Mesothelial cell of epicardium (in vitro differentiated cells): ENCODE data around the gene GSTA5. TPM values are rescaled to one million over a fixed set of nuclear protein-coding genes. Genes with fewer than 3 reads are reported as not detected.
"Not testable (repeated sequence)": the region's sequence is repeated elsewhere in the genome, so short reads cannot be mapped to it uniquely, and the experiment has no call there.

Experiments used
- DNase-seq, 2 experiments: peaks; one replicate each; pipeline ENCODE4 v3.0.0; 2021; ENCODE audit warnings: low spot score in 2 of 2; ENCODE audit not compliant: unreplicated experiment in 2 of 2
- H3K27ac Mint-ChIP-seq: 2 replicates; pipeline ENCODE4 v1.8.0; 2021; ENCODE audit warnings: mixed read lengths
- H3K27me3 Mint-ChIP-seq: 2 replicates; pipeline ENCODE4 v1.8.0; 2021; ENCODE audit warnings: low read depth, mixed read lengths
- H3K36me3 Mint-ChIP-seq: 2 replicates; pipeline ENCODE4 v1.8.0; 2021; ENCODE audit warnings: mixed read lengths
- H3K4me1 Mint-ChIP-seq: 2 replicates; pipeline ENCODE4 v1.8.0; 2021; ENCODE audit warnings: mixed read lengths
- H3K4me3 Mint-ChIP-seq: 2 replicates; pipeline ENCODE4 v1.8.0; 2021; ENCODE audit warnings: mild to moderate bottlenecking, moderate library complexity, mixed read lengths
- H3K9me3 Mint-ChIP-seq: 2 replicates; pipeline ENCODE4 v1.8.0; 2021; ENCODE audit warnings: mixed read lengths
- total RNA-seq: library from RNA; stranded (reverse); gene quantifications from 3 replicates; pipeline ENCODE4 v1.2.1, GENCODE V29; 2021
- TF ChIP-seq, protein P1 (sequence below): fragments of 200-600 bp; sonication (generic); IDR thresholded peaks from one replicate; pipeline ENCODE4 v1.5.0; 2021; ENCODE audit warnings: antibody characterized with exemption; ENCODE audit not compliant: unreplicated experiment

The GSTA5 gene
- total RNA-seq, 1 donor from 2014 or later = not detected

DNA sequence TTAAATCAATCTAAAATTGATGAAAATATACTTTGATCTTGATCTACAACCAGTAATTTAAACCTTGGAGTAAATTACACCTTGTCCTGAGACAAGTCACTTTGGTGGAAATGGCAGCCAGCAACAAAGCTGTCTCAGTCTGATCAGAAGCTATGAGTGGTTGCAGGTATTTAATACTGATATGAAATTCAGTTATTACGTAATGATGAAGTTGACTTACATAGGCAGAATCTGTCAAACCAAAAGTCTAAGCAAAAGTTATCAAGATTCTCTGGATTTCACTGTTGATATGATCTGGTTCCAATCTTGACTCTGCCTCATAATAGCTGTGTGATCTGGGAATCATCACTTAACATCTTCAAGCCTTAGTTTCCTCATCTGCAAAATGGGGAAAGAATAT is 27.6 kb upstream of the GSTA5 start:
- no peaks in the 10 kb centered on the region for H3K36me3 Mint-ChIP-seq
- H3K4me3 Mint-ChIP-seq = no peak overlapping the region
- TF ChIP-seq, protein P1, sequence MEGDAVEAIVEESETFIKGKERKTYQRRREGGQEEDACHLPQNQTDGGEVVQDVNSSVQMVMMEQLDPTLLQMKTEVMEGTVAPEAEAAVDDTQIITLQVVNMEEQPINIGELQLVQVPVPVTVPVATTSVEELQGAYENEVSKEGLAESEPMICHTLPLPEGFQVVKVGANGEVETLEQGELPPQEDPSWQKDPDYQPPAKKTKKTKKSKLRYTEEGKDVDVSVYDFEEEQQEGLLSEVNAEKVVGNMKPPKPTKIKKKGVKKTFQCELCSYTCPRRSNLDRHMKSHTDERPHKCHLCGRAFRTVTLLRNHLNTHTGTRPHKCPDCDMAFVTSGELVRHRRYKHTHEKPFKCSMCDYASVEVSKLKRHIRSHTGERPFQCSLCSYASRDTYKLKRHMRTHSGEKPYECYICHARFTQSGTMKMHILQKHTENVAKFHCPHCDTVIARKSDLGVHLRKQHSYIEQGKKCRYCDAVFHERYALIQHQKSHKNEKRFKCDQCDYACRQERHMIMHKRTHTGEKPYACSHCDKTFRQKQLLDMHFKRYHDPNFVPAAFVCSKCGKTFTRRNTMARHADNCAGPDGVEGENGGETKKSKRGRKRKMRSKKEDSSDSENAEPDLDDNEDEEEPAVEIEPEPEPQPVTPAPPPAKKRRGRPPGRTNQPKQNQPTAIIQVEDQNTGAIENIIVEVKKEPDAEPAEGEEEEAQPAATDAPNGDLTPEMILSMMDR = no peak
- DNase-seq = no peak
- H3K9me3 Mint-ChIP-seq = peaks cover 7% of the 10 kb centered on the region
- H3K4me1 Mint-ChIP-seq = peaks cover 7% of the 10 kb centered on the region
- H3K27me3 Mint-ChIP-seq = peaks cover 6% of the 10 kb centered on the region
- H3K27ac Mint-ChIP-seq = no peak overlapping the region

- not testable (repeated sequence) for H3K4me1 Mint-ChIP-seq, H3K9me3 Mint-ChIP-seq, DNase-seq, H3K4me3 Mint-ChIP-seq, H3K36me3 Mint-ChIP-seq, H3K27ac Mint-ChIP-seq, H3K27me3 Mint-ChIP-seq
Observed at GRCh38 chr6:52861151-52861550, 20.5 kb upstream of the GSTA5 start.

GRCh38 chr6:52858416-52858815 is 17.8 kb upstream of the GSTA5 start:
- H3K27ac Mint-ChIP-seq = no peak overlapping the region
- H3K4me3 Mint-ChIP-seq = no peak overlapping the region
- DNase-seq = no peak
- H3K36me3 Mint-ChIP-seq = no peaks in the 10 kb centered on the region
- TF ChIP-seq, protein P1 = no peak
- no peaks in the 10 kb centered on the region for H3K4me1 Mint-ChIP-seq
- H3K9me3 Mint-ChIP-seq = no peaks in the 10 kb centered on the region
- peaks cover 10% of the 10 kb centered on the region for H3K27me3 Mint-ChIP-seq

DNA sequence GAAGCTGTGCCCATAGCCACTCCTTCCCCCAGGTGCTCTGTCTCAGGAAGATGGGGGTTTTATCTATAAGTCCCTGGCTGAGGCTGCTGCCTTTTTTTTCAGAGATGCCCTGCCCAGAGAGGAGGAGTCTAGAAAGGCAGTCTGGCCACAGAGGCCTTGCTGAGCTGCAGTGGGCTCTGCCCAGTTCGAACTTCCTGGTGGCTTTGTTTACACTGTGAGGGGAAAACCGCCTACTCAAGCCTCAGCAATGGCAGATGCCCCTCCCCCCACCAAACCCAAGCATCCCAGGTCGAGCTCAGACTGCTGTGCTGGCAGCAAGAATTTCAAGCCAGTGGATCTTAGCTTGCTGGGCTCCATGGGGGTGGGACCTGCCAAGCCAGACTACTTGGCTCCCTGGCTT is 15.5 kb upstream of the GSTA5 start:
- not testable (repeated sequence) for H3K4me3 Mint-ChIP-seq, H3K27ac Mint-ChIP-seq, H3K36me3 Mint-ChIP-seq, H3K4me1 Mint-ChIP-seq, DNase-seq
- Mint-ChIP-seq H3K27me3 (peaks cover 17% of the 10 kb centered on the region), H3K9me3 (peaks cover 13% of the 10 kb centered on the region)

DNA sequence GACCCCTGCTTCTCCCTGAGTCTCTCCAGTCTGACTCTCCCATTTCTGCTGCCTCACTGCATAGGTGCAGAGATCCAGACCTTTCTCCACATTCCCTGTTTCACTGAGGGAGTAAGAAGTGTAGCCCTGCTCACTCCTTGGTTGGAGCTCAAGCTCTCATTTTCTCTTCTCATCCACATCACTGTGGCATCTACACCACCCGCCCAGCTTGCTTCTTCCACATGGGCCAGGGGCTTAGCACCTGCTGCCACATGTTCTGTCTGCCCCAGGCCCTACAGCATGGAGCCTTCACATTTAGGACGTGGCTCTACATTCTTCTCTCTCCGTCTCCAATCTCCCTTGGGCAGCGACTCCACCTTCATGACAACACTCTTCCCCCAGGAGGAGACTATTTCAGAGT is 8.5 kb upstream of the GSTA5 start:
- Mint-ChIP-seq H3K9me3 (peaks cover 30% of the 10 kb centered on the region), H3K36me3 (no peaks in the 10 kb centered on the region), H3K27me3 (peaks cover 26% of the 10 kb centered on the region), H3K4me3 (no peak overlapping the region), H3K27ac (no peak overlapping the region), H3K4me1 (no peaks in the 10 kb centered on the region)
- TF ChIP-seq, protein P1 = no peak
- DNase-seq = no peak

- peaks cover 10% of the 10 kb centered on the region for H3K27me3 Mint-ChIP-seq
- TF ChIP-seq, protein P1 = no peak
- H3K9me3 Mint-ChIP-seq = peaks cover 18% of the 10 kb centered on the region
- DNase-seq = no peak
- no peak overlapping the region for H3K4me3 Mint-ChIP-seq
- no peaks in the 10 kb centered on the region for H3K4me1 Mint-ChIP-seq
- H3K27ac Mint-ChIP-seq = no peak overlapping the region
- no peaks in the 10 kb centered on the region for H3K36me3 Mint-ChIP-seq
Observed at GRCh38 chr6:52846002-52846401, 5.4 kb upstream of the GSTA5 start.

DNA sequence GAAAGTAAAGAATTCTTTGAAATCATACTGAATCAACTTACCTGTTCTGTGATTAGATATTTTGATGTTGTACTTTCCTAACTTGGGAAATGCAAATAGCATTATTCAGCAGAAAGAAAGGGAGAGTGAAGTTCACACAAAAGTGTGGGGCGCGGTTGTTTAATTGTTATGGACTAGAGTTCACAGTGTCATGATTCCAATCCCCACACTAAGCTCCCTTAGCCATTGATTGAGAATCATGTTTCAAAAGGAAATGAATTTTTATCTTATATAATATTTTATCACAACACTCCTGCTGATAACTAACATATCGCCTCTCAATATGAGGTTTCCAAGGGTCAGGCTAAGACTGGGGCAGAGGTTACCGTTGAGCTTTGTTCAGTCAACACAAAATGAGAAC is 3.0 kb upstream of the GSTA5 start:
- Mint-ChIP-seq H3K36me3 (no peaks in the 10 kb centered on the region), H3K9me3 (peaks cover 7% of the 10 kb centered on the region)
- TF ChIP-seq, protein P1 = no peak

More for the DNA sequence above, 3.0 kb upstream of the GSTA5 start:
- Mint-ChIP-seq H3K27me3 (peaks cover 5% of the 10 kb centered on the region), H3K4me1 (no peaks in the 10 kb centered on the region), H3K4me3 (no peak overlapping the region), H3K27ac (no peak overlapping the region)
- no peak for DNase-seq
